ENCODE data around the gene NEDD9. TPM values are rescaled to one million over a fixed set of nuclear protein-coding genes. Genes with fewer than 3 reads are reported as not detected.

Gene NEDD9
- polyA plus RNA-seq, 1 of the 3 experiments (the other 2 are of a cell fraction) = 7.4 TPM

DNA sequence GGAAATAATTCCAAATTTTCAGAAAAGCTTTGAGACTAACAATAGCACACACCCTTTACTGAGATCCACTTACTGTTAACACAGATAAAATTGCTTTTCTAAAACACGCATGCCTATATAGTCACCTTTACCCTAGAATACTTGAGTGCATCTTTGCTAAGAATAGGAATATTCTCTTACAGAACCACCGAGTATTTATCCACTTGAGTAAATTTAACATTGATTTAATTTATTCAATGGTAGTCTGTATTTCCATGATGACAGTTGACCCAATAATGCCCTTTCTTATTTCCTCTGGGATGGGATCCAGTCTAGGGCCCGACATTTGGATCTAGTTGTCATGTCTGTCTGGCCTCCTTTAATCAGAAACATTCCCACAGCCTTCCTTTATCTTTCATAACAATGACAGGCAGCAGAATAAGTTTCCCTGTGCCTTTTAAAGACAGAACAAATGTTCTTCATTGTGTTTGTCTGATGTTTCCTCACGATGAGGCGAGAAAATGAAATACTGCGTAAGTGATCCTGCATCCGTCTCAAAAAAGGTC, 64.3 kb downstream of the NEDD9 start:
- peaks cover 0 to 8% of the 10 kb centered on the region in 2 experiments; a peak in 1 of 4 replicates for H3K4me1 ChIP-seq (ENCODE audit: control insufficient read depth in 1 of 2, insufficient read depth in 2 of 2, low read depth in 1 of 2, low read length in 1 of 2)
- no peaks in the 10 kb centered on the region for H3K36me3 ChIP-seq (replicated peaks in 1 of 2; ENCODE audit: control insufficient read depth in 1 of 2, insufficient read depth in 2 of 2, low read length in 1 of 2)
- no peaks in the 10 kb centered on the region for H4K20me1 ChIP-seq (ENCODE audit: insufficient read depth)
- H2AFZ ChIP-seq (ENCODE audit: low read depth) = no peak overlapping the region
- no peaks in the 10 kb centered on the region for H3K9me3 ChIP-seq
- 66% methylated on average over 7 of the region's 7 CpGs for WGBS (ENCODE audit: low lambda C conversion rate)
- H3K9me2 ChIP-seq = no peaks in the 10 kb centered on the region
- DNase-seq = no peak
- TF ChIP-seq EP300 (IDR thresholded peaks at IDR 0.05; ENCODE audit: borderline replicate concordance in 1 of 2, low read depth in 1 of 2, low read length in 1 of 2) = peak in 1 of 2 experiments; percentile 30; a peak in 1 of 4 replicates
- TF ChIP-seq RFX5 (IDR thresholded peaks at IDR 0.05; ENCODE audit: low read length) = no peak
- peak; percentile 59 for TF ChIP-seq TCF12 (IDR thresholded peaks at IDR 0.05)
- TF ChIP-seq, protein P1, sequence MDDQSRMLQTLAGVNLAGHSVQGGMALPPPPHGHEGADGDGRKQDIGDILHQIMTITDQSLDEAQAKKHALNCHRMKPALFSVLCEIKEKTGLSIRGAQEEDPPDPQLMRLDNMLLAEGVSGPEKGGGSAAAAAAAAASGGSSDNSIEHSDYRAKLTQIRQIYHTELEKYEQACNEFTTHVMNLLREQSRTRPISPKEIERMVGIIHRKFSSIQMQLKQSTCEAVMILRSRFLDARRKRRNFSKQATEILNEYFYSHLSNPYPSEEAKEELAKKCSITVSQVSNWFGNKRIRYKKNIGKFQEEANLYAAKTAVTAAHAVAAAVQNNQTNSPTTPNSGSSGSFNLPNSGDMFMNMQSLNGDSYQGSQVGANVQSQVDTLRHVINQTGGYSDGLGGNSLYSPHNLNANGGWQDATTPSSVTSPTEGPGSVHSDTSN (IDR thresholded peaks at IDR 0.05) = peak; percentile 11; the same call in 1 of the 2 replicates
- TF ChIP-seq FOXJ3 (CRISPR knock-in tag; IDR thresholded peaks at IDR 0.05) = no peak
- H3K9ac ChIP-seq = no peak overlapping the region
- H3K27me3 ChIP-seq (ENCODE audit: insufficient read depth) = no peaks in the 10 kb centered on the region
- no peaks in the 10 kb centered on the region for H3K79me2 ChIP-seq (ENCODE audit: insufficient read depth)
- peak overlapping the region; percentile 15 to 64; a peak in 3 of 4 replicates for H3K27ac ChIP-seq (ENCODE audit: low read depth in 2 of 2, low read length in 1 of 2)
- peak overlapping the region; percentile 25; the same call in 1 of the 2 replicates for H3K4me2 ChIP-seq
- no peak overlapping the region for H3K4me3 ChIP-seq (ENCODE audit: low read depth in 2 of 2, low read length in 1 of 2)
- H3F3A ChIP-seq (replicated peaks; ENCODE audit: insufficient read depth) = no peaks in the 10 kb centered on the region
- CTCF ChIA-PET = interaction anchor here (0.8 to 9.7 kb wide), 3 partner anchors 24 to 327 kb away, joined by 3 to 69 read pairs (median 8); no protein-coding TSS in a partner anchor
- POLR2A ChIA-PET = no interaction called here

DNA sequence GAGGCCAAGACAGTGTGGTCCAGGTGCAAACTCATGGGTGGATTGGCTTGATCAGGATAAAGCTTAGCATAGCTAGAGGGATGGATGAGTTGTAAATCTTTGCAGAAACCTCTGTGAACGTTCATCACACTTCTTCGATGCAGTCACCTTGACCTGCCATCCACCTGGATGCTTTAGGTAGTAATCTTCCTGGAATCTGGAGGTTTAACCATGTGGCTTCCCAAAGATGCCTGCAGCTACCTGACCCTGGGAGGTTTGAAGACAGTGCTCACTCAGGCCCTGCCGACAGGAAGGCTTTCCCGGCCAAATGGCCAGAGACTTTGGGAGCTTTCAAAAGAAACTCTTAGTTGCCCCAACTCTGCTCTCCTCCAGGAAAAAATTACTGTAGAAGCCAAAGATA, 65.5 kb downstream of the NEDD9 start:
- Histone ChIP-seq H3K9me3 (no peaks in the 10 kb centered on the region), H3K9ac (no peak overlapping the region), H4K20me1 (ENCODE audit: insufficient read depth) (no peaks in the 10 kb centered on the region), H3F3A (replicated peaks; ENCODE audit: insufficient read depth) (no peaks in the 10 kb centered on the region), H3K4me1 (ENCODE audit: control insufficient read depth in 1 of 2, insufficient read depth in 2 of 2, low read depth in 1 of 2, low read length in 1 of 2) (peaks cover under 1 to 9% of the 10 kb centered on the region in 2 experiments; a peak in 2 of 4 replicates), H3K79me2 (ENCODE audit: insufficient read depth) (no peaks in the 10 kb centered on the region), H3K27me3 (ENCODE audit: insufficient read depth) (no peaks in the 10 kb centered on the region), H3K9me2 (no peaks in the 10 kb centered on the region), H3K4me2 (no peak overlapping the region), H3K36me3 (replicated peaks in 1 of 2; ENCODE audit: control insufficient read depth in 1 of 2, insufficient read depth in 2 of 2, low read length in 1 of 2) (no peaks in the 10 kb centered on the region), H3K4me3 (ENCODE audit: low read depth in 2 of 2, low read length in 1 of 2) (no peak overlapping the region), H2AFZ (ENCODE audit: low read depth) (no peak overlapping the region), H3K27ac (ENCODE audit: low read depth in 2 of 2, low read length in 1 of 2) (no peak overlapping the region)
- CTCF ChIA-PET = interaction anchor here (2.0 to 9.7 kb wide), 2 partner anchors 22 to 329 kb away, joined by 8 to 69 read pairs; no protein-coding TSS in a partner anchor
- no peak for DNase-seq
- POLR2A ChIA-PET = no interaction called here
- WGBS (ENCODE audit: low lambda C conversion rate) = 89% methylated on average over 4 of the region's 4 CpGs
- TF ChIP-seq RFX5 (IDR thresholded peaks at IDR 0.05; ENCODE audit: low read length) (no peak), GATA2 (CRISPR knock-in tag; IDR thresholded peaks at IDR 0.05) (no peak), FOSL2 (IDR thresholded peaks at IDR 0.05; ENCODE audit: borderline replicate concordance, low read depth) (no peak), GABPA (IDR thresholded peaks at IDR 0.05; ENCODE audit: low read depth) (no peak), CHD2 (IDR thresholded peaks at IDR 0.05; ENCODE audit: low read length, partially characterized antibody) (no peak), YY1 (IDR thresholded peaks at IDR 0.05; ENCODE audit: low read depth) (no peak), TAF1 (IDR thresholded peaks at IDR 0.05; ENCODE audit: borderline replicate concordance, low read depth, low read length) (no peak), POLR2AphosphoS5 (IDR thresholded peaks at IDR 0.05; ENCODE audit: low read depth, low read length) (no peak), NFIC (IDR thresholded peaks at IDR 0.05; ENCODE audit: borderline replicate concordance) (no peak)
- TF ChIP-seq, protein P2, sequence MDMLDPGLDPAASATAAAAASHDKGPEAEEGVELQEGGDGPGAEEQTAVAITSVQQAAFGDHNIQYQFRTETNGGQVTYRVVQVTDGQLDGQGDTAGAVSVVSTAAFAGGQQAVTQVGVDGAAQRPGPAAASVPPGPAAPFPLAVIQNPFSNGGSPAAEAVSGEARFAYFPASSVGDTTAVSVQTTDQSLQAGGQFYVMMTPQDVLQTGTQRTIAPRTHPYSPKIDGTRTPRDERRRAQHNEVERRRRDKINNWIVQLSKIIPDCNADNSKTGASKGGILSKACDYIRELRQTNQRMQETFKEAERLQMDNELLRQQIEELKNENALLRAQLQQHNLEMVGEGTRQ (IDR thresholded peaks at IDR 0.05; ENCODE audit: borderline replicate concordance, low read depth, low read length) = no peak
- TF ChIP-seq, protein P3, sequence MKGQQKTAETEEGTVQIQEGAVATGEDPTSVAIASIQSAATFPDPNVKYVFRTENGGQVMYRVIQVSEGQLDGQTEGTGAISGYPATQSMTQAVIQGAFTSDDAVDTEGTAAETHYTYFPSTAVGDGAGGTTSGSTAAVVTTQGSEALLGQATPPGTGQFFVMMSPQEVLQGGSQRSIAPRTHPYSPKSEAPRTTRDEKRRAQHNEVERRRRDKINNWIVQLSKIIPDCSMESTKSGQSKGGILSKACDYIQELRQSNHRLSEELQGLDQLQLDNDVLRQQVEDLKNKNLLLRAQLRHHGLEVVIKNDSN (IDR thresholded peaks at IDR 0.05; ENCODE audit: borderline replicate concordance, low read depth) = no peak
- TF ChIP-seq, protein P4, sequence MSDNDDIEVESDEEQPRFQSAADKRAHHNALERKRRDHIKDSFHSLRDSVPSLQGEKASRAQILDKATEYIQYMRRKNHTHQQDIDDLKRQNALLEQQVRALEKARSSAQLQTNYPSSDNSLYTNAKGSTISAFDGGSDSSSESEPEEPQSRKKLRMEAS (IDR thresholded peaks at IDR 0.05; ENCODE audit: low read depth) = no peak
